Gastroesophageal sphincter (tissue), 3 donors: ENCODE results near the gene ARHGAP1.

Experiments
- CTCF ChIP-seq, 4 experiments: fragments of 200-600 bp in 2 of 4; fragments of 450-650 bp in 2 of 4; sonication (generic) in 1 of 4; IDR thresholded peaks; one replicate each; pipeline ENCODE4 v1.5.1; 2017 to 2019; ENCODE audit warnings: antibody characterized with exemption in 4 of 4, mild to moderate bottlenecking in 2 of 4, moderate library complexity in 2 of 4
- EP300 ChIP-seq: sonication (generic); formaldehyde crosslinking; IDR thresholded peaks from one replicate; pipeline ENCODE4 v1.6.1; 2017; ENCODE audit warnings: antibody characterized with exemption, mild to moderate bottlenecking
- POLR2A ChIP-seq, 2 donors: fragments of 450-650 bp; IDR thresholded peaks; one replicate each; pipeline ENCODE4 v1.6.1; 2017; ENCODE audit warnings: antibody characterized with exemption in 2 of 2, mild to moderate bottlenecking in 2 of 2, moderate library complexity in 1 of 2
- POLR2AphosphoS5 ChIP-seq: sonication (generic); formaldehyde crosslinking; IDR thresholded peaks from one replicate; pipeline ENCODE4 v1.6.1; 2017; ENCODE audit warnings: antibody characterized with exemption

GRCh38 chr11:46680164-46680760 is 20.2 kb downstream of the ARHGAP1 start:
- TF ChIP-seq POLR2A (IDR thresholded peaks at IDR 0.05) (no peak), CTCF (IDR thresholded peaks at IDR 0.05) (no peak), EP300 (no peak), POLR2AphosphoS5 (no peak)
